Transverse colon (tissue), 4 donors: ENCODE data around the gene DDHD1. TPM values are rescaled to one million over a fixed set of nuclear protein-coding genes. Genes with fewer than 3 reads are reported as not detected.

Source experiments
- DNase-seq: peaks from one replicate; pipeline ENCODE4 v3.0.0-alpha.2; 2019
- H3K27ac ChIP-seq, 4 donors: fragments of 200-600 bp; sonication (generic); 2 replicates each; pipeline ENCODE4 v1.5.1; 2016 to 2018; ENCODE audit warnings: inconsistent platforms in 4 of 4
- H3K27me3 ChIP-seq: fragments of 200-600 bp; sonication (generic); 2 replicates; pipeline ENCODE4 v1.5.1; 2017; ENCODE audit warnings: inconsistent platforms
- H3K36me3 ChIP-seq, 4 donors: fragments of 200-600 bp; sonication (generic); 2 replicates each; pipeline ENCODE4 v1.5.1; 2017 to 2019; ENCODE audit warnings: inconsistent platforms in 4 of 4
- H3K4me1 ChIP-seq, 4 donors: fragments of 200-600 bp; sonication (generic); 2 replicates each; pipeline ENCODE4 v1.5.1; 2017 to 2020; ENCODE audit warnings: inconsistent platforms in 4 of 4
- H3K4me3 ChIP-seq, 4 donors: fragments of 200-600 bp; sonication (generic); 1 replicate in 1 of 4; 2 replicates in 3 of 4; pipeline versions ENCODE4 v1.5.1 to v1.6.1; 2017 to 2019; ENCODE audit warnings: inconsistent platforms in 4 of 4
- H3K9me3 ChIP-seq, 2 donors: fragments of 200-600 bp; sonication (generic); 2 replicates each; pipeline ENCODE4 v1.5.1; 2017 to 2019; ENCODE audit warnings: inconsistent platforms in 2 of 2
- EP300 ChIP-seq: sonication (generic); formaldehyde crosslinking; IDR thresholded peaks from one replicate; pipeline ENCODE4 v1.6.1; 2017; ENCODE audit warnings: antibody characterized with exemption, low read depth
- POLR2A ChIP-seq: fragments of 450-650 bp; IDR thresholded peaks from one replicate; pipeline ENCODE4 v1.6.1; 2016; ENCODE audit warnings: antibody characterized with exemption, mild to moderate bottlenecking, moderate library complexity
- POLR2AphosphoS5 ChIP-seq, 3 donors: sonication (generic); formaldehyde crosslinking; IDR thresholded peaks; one replicate each; pipeline ENCODE4 v1.6.1; 2016; ENCODE audit warnings: antibody characterized with exemption in 3 of 3
- WGBS, 2 donors: methylation state at CpG; one replicate each; pipeline ENCODE4 v1.1.5; 2018; ENCODE audit warnings: low coverage in 1 of 2; 5-methylcytosine and 5-hydroxymethylcytosine counted together
- in situ Hi-C, 4 donors: fragments of 200-750 bp; cut with MboI; loops; one replicate each; pipeline versions ENCODE4 v1.15.0 to v1.15.1; 2017; ENCODE audit warnings: low sequenced_read_pairs in 3 of 4, low pct_ligation_motif_present in 1 of 4, low pct_unique_long_range_greater_than_20kb in 1 of 4
- intact Hi-C: fragments of 100-400 bp; cut with DNase I; formaldehyde crosslinking; loops from one replicate; pipeline ENCODE4 v1.15.1; 2023; ENCODE audit warnings: low total_unique reads
- total RNA-seq, 4 donors: library from RNA; depleted of rRNA; stranded (reverse); fragments of >200 nt; gene quantifications; one replicate each; pipeline ENCODE4 v1.1.0, GENCODE V29; 2016
- TF ChIP-seq, protein P1 (sequence below), 5 experiments: fragments of 200-600 bp in 3 of 5; fragments of 450-650 bp in 2 of 5; sonication (generic) in 3 of 5; IDR thresholded peaks; 1 replicate in 2 of 5; 2 replicates in 3 of 5; pipeline ENCODE4 v1.5.1; 2016 to 2017; ENCODE audit warnings: antibody characterized with exemption in 5 of 5, inconsistent platforms in 3 of 5, mild to moderate bottlenecking in 2 of 5, moderate library complexity in 1 of 5

The DDHD1 gene
- total RNA-seq, 4 donors from 2014 or later = 6.4 to 20.5 (median 13.7) TPM

DNA sequence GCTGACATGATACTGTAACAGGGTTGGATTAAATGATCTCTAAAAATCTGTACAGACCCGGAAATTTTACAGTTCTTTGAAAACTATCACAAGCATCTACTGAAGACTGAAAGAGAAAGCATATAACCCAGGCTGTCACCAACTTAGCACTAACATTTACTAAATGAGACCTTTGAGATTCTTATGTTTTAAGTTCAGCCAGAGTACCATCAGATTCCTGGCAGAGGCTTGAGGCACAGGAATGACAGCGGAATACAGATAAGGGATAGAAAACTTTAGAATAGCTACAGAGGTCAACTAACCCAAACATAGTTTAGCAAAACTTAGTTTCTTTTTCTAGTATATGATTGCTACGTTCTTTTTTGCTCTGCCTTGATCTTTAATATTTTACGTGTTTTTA is 110.6 kb downstream of the DDHD1 start:
- Histone ChIP-seq H3K36me3 (no peaks in the 10 kb centered on the region), H3K4me3 (no peak overlapping the region), H3K4me1 (no peaks in the 10 kb centered on the region), H3K27me3 (no peaks in the 10 kb centered on the region), H3K27ac (peak overlapping the region; percentile 6 to 36 (median 22)), H3K9me3 (no peaks in the 10 kb centered on the region)
- no peak for DNase-seq
- TF ChIP-seq EP300 (no peak), POLR2A (no peak), POLR2AphosphoS5 (IDR thresholded peaks at IDR 0.05) (no peak)
- in situ Hi-C loops (no loop called here), intact Hi-C loops (no loop called here)
- 64 to 67% methylated on average over 4 of the region's 4 CpGs for WGBS, 2 donors

DNA sequence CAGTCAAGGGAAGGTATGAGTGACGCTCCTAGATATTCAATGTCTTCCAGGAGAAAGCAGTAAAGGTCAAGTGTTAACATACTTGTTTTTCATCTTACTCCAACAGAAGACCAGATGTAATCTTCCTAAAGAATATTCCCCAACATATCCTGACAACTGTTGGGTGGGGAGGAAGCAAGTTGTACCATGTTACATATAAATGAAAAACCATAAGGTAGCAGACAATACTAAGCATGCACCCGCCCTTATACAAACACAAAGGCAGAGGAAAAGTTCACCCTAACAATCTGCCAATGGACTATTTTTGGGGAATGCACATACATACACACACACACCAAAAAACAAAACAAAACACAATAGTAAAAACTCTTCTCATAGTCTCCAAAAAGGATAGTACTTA is 112.1 kb downstream of the DDHD1 start:
- H3K9me3 ChIP-seq = no peaks in the 10 kb centered on the region
- H3K27me3 ChIP-seq = no peaks in the 10 kb centered on the region
- intact Hi-C loops = no loop called here
- no peak overlapping the region for H3K27ac ChIP-seq
- no peaks in the 10 kb centered on the region for H3K36me3 ChIP-seq
- TF ChIP-seq EP300 (no peak), POLR2AphosphoS5 (IDR thresholded peaks at IDR 0.05) (no peak), POLR2A (no peak)
- TF ChIP-seq, protein P1, sequence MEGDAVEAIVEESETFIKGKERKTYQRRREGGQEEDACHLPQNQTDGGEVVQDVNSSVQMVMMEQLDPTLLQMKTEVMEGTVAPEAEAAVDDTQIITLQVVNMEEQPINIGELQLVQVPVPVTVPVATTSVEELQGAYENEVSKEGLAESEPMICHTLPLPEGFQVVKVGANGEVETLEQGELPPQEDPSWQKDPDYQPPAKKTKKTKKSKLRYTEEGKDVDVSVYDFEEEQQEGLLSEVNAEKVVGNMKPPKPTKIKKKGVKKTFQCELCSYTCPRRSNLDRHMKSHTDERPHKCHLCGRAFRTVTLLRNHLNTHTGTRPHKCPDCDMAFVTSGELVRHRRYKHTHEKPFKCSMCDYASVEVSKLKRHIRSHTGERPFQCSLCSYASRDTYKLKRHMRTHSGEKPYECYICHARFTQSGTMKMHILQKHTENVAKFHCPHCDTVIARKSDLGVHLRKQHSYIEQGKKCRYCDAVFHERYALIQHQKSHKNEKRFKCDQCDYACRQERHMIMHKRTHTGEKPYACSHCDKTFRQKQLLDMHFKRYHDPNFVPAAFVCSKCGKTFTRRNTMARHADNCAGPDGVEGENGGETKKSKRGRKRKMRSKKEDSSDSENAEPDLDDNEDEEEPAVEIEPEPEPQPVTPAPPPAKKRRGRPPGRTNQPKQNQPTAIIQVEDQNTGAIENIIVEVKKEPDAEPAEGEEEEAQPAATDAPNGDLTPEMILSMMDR (IDR thresholded peaks at IDR 0.05) = no peak
- no peaks in the 10 kb centered on the region for H3K4me1 ChIP-seq
- WGBS, 2 donors = 87 to 100% methylated on average over 2 of the region's 2 CpGs
- in situ Hi-C loops = no loop called here
- H3K4me3 ChIP-seq = no peak overlapping the region
- DNase-seq = no peak

DNA sequence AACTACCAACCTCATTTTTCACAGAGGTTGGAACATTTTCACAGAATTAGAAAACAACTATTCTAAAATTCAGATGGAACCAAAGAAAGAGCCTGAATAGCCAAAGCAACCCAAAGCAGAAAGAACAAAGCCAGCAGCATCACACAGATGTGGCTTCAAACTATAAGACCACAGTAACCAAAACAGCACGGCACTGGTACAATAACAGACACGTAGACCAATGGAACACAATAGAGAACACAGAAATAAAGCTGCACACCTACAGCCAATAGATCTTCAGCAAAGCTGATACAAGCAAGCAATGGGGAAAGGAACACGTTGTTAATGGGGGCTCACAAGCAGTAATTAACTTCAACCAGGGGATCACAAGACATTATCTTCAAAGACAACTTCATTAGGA is 114.5 kb downstream of the DDHD1 start:
- Histone ChIP-seq H3K27me3 (no peaks in the 10 kb centered on the region), H3K4me1 (peaks cover 0 to 5% (median 2%) of the 10 kb centered on the region in 4 donors), H3K4me3 (no peak overlapping the region), H3K9me3 (no peaks in the 10 kb centered on the region), H3K27ac (no peak overlapping the region), H3K36me3 (no peaks in the 10 kb centered on the region)
- intact Hi-C loops = no loop called here
- WGBS, 2 donors = 85 to 99% methylated on average over 3 of the region's 3 CpGs
- TF ChIP-seq POLR2A = no peak
- in situ Hi-C loops = no loop called here
- no peak for DNase-seq

DNA sequence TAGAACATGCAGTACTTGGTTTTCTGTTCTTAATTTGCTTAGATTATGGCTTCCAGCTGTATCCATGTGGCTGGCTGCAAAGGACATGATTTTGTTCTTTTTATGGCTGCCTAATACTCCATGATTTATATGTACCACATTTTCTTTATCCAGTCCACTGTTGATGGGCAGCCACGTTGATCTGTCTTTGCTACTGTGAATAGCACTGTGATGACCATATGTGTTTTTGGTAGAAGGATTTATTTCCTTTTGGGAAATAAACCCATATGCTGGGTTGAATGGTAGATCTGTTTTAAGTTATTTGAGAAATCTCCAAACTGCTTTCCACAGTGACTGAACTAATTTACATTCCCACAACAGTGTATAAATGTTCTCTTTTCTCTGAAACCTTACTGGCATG is 116.1 kb downstream of the DDHD1 start:
- Histone ChIP-seq H3K27me3 (no peaks in the 10 kb centered on the region), H3K36me3 (no peaks in the 10 kb centered on the region), H3K4me1 (peaks cover 0 to 5% (median 2%) of the 10 kb centered on the region in 4 donors), H3K4me3 (no peak overlapping the region), H3K27ac (no peak overlapping the region), H3K9me3 (no peaks in the 10 kb centered on the region)
- intact Hi-C loops = no loop called here
- in situ Hi-C loops = no loop called here
- WGBS, 2 donors = 83 to 88% methylated on average over 1 of the region's 1 CpG
- no peak for TF ChIP-seq EP300
- TF ChIP-seq, protein P1 (IDR thresholded peaks at IDR 0.05) = no peak
- TF ChIP-seq POLR2AphosphoS5 (IDR thresholded peaks at IDR 0.05) = no peak
- no peak for TF ChIP-seq POLR2A
- DNase-seq = no peak

DNA sequence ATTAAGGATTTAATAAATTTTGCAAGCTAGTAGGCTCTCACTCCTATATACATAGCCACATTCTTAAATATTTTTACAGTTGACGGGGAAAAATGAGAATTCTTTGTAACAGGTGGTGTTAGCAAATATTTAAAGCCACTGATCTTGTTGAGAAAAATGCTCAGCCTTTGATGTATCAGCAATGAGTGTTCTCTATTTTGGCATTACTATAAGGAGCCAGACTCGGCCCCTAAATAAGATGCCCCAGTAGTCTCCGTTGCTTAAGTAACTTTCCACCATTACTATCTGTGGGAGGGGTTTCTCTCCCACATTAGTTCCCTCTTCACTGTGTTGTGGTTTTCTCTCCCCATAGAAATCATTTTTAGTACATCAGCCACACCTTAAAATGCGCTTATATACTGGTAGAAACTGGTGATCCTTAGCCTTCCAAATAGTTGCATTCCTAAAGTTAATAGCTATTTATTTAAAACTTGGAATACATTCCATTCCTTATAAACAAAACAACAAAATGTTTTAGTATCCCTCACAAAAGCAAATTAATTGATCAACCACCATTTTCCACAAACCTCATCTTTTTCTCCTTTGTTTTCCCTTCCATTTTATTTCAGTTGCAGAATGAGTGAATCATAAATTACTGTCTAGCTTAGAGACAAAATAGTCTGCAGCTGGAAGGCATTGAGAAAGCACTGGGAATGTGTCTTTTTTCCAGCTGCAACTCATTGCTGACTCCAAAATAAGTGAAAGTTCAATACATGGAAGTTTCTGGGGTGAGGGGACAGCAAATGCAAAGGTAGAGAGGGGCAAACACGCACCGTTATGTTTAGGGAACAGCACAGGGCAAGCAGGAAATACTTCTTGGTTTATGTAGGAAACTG is 117.5 kb downstream of the DDHD1 start:
- intact Hi-C loops = no loop called here
- Histone ChIP-seq H3K36me3 (no peaks in the 10 kb centered on the region), H3K27ac (peak overlapping the region in 1 of 4 donors; percentile 28), H3K9me3 (no peaks in the 10 kb centered on the region), H3K4me1 (peaks cover 0 to 5% (median 2%) of the 10 kb centered on the region in 4 donors), H3K27me3 (no peaks in the 10 kb centered on the region), H3K4me3 (no peak overlapping the region)
- DNase-seq = no peak
- TF ChIP-seq POLR2AphosphoS5 (IDR thresholded peaks at IDR 0.05) (no peak), EP300 (no peak), POLR2A (no peak)
- TF ChIP-seq, protein P1 (IDR thresholded peaks at IDR 0.05) = no peak
- in situ Hi-C loops = no loop called here
- WGBS, 2 donors = 86 to 87% methylated on average over 4 to 6 of the region's 6 CpGs
